Thoracic aorta (tissue), 2 donors: ENCODE results near the gene GATAD2A. TPM values are rescaled to one million over a fixed set of nuclear protein-coding genes. Genes with fewer than 3 reads are reported as not detected.

Source experiments
- ATAC-seq: fragments of 150-250 bp; one replicate; pipeline ENCODE4 v1.8.0; 2017; ENCODE audit warnings: low read depth; ENCODE audit not compliant: insufficient number of reproducible peaks, low FRiP score
- DNase-seq: peaks from one replicate; pipeline ENCODE4 v3.0.0-alpha.2; 2020; ENCODE audit warnings: low spot score
- H3K27ac ChIP-seq, 2 donors: fragments of 200-600 bp; sonication (generic); 1 replicate in 1 of 2; 2 replicates in 1 of 2; pipeline ENCODE4 v1.5.1; 2016; ENCODE audit warnings: mild to moderate bottlenecking in 2 of 2, moderate library complexity in 2 of 2
- H3K27me3 ChIP-seq: fragments of 200-600 bp; sonication (generic); replicated peaks from 2 replicates; pipeline ENCODE4 v1.6.0; 2016; ENCODE audit warnings: mild to moderate bottlenecking; ENCODE audit not compliant: insufficient read depth
- H3K36me3 ChIP-seq: fragments of 200-600 bp; sonication (generic); one replicate; pipeline ENCODE4 v1.5.1; 2016
- H3K4me1 ChIP-seq, 2 donors: fragments of 200-600 bp; sonication (generic); 1 replicate in 1 of 2; 2 replicates in 1 of 2; pipeline versions ENCODE4 v1.5.1 to v1.6.0; 2016; ENCODE audit warnings: low read depth in 2 of 2, mild to moderate bottlenecking in 1 of 2; ENCODE audit not compliant: control insufficient read depth in 1 of 2
- H3K4me3 ChIP-seq: fragments of 200-600 bp; sonication (generic); 2 replicates; pipeline ENCODE4 v1.5.1; 2016; ENCODE audit warnings: mild to moderate bottlenecking
- H3K9me3 ChIP-seq: fragments of 200-600 bp; sonication (generic); 2 replicates; pipeline ENCODE4 v1.5.1; 2016
- CTCF ChIP-seq: fragments of 200-600 bp; sonication (generic); IDR thresholded peaks from one replicate; pipeline ENCODE4 v1.5.1; 2019; ENCODE audit warnings: antibody characterized with exemption
- total RNA-seq, 2 donors: library from RNA; depleted of rRNA; stranded (reverse); fragments of >200 nt; gene quantifications; one replicate each; pipeline versions ENCODE4 v1.1.0 to v1.2.3, GENCODE V29; 2016

Gene GATAD2A
- total RNA-seq, 2 donors from 2014 or later: 55.9 to 79.1 TPM

DNA sequence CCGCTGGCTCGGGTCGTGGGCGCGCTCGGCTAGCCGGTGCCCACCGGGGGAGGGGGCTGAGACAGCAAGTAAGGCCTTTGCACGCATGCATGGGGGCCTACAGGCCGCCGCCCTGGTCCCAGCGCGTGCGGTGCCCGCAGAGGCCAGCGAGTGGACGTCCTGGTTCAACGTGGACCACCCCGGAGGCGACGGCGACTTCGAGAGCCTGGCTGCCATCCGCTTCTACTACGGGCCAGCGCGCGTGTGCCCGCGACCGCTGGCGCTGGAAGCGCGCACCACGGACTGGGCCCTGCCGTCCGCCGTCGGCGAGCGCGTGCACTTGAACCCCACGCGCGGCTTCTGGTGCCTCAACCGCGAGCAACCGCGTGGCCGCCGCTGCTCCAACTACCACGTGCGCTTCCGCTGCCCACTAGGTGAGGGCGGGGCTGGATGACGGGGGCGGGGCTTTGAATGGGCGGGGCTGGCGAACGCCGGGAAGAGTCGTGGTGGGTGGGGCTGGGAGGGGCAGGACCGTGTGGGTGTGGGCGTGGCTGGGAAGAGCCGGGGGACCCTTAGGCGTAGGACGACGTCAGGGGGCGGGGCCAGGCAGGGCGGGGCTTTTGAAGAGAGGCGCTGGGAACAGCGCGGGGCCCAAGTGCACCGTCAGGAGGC, 134.7 kb downstream of the GATAD2A start:
- Histone ChIP-seq H3K4me1 (peaks cover 4 to 32% of the 10 kb centered on the region in 2 donors), H3K4me3 (peak overlapping the region; percentile 43), H3K27me3 (no peaks in the 10 kb centered on the region), H3K36me3 (no peaks in the 10 kb centered on the region), H3K27ac (peak overlapping the region in 1 of 2 donors; percentile 37), H3K9me3 (no peaks in the 10 kb centered on the region)
- TF ChIP-seq CTCF: no peak
- DNase-seq: no peak
- no peak for ATAC-seq

GRCh38 chr19:19540715-19541515, 135.4 kb downstream of the GATAD2A start:
- Histone ChIP-seq H3K27me3 (no peaks in the 10 kb centered on the region), H3K27ac (peak overlapping the region in 1 of 2 donors; percentile 37), H3K4me1 (peaks cover 4 to 32% of the 10 kb centered on the region in 2 donors), H3K4me3 (peak overlapping the region; percentile 43), H3K36me3 (no peaks in the 10 kb centered on the region), H3K9me3 (no peaks in the 10 kb centered on the region)
- DNase-seq: no peak
- no peak for TF ChIP-seq CTCF
- no peak for ATAC-seq

GRCh38 chr19:19541616-19542015, 136.1 kb downstream of the GATAD2A start:
- no peak for ATAC-seq
- Histone ChIP-seq H3K27ac (no peak overlapping the region), H3K36me3 (no peaks in the 10 kb centered on the region), H3K4me3 (no peak overlapping the region), H3K27me3 (no peaks in the 10 kb centered on the region), H3K9me3 (no peaks in the 10 kb centered on the region), H3K4me1 (peaks cover 4 to 32% of the 10 kb centered on the region in 2 donors)
- no peak for DNase-seq
- TF ChIP-seq CTCF: no peak

DNA sequence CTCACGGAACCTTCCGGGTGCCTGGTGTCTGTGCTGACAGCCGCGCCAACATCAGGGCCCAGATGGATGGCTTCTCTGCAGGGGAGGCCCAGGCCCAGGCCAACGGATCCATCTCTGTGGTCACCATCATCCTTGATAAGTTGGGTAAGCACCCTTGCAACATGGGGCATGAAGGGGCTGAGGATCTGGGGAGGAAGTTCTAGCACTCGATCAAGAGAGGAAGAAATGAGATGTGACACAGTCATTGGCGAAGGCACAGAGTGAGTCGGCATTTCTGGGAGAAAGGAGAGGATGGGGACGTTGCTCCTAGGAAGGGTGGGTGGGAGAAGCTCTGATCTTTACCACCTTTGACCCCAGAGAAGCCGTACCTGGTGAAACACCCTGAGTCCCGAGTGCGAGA, 137.0 kb downstream of the GATAD2A start:
- ATAC-seq (no peak), DNase-seq (no peak)
- no peak overlapping the region for H3K27ac ChIP-seq
- no peaks in the 10 kb centered on the region for H3K27me3 ChIP-seq
- no peak for TF ChIP-seq CTCF
- H3K4me1 ChIP-seq: peaks cover 4 to 29% of the 10 kb centered on the region in 2 donors
- no peaks in the 10 kb centered on the region for H3K36me3 ChIP-seq
- no peaks in the 10 kb centered on the region for H3K9me3 ChIP-seq
- H3K4me3 ChIP-seq: no peak overlapping the region

- H3K36me3 ChIP-seq: no peaks in the 10 kb centered on the region
- H3K4me3 ChIP-seq: no peak overlapping the region
- DNase-seq (no peak), ATAC-seq (no peak)
- TF ChIP-seq CTCF: no peak
- H3K27ac ChIP-seq: no peak overlapping the region
- H3K9me3 ChIP-seq: no peaks in the 10 kb centered on the region
- peaks cover 3 to 23% of the 10 kb centered on the region in 2 donors for H3K4me1 ChIP-seq
- H3K27me3 ChIP-seq: no peaks in the 10 kb centered on the region
These were observed 137.6 kb downstream of the GATAD2A start for GRCh38 chr19:19543101-19543500.
